CD14-positive monocyte (primary cell): Measurements from ENCODE around the gene RMDN3. TPM values are rescaled to one million over a fixed set of nuclear protein-coding genes. Genes with fewer than 3 reads are reported as not detected.

Source experiments
- DNase-seq, 3 donors: peaks; one replicate each; pipeline ENCODE4 v3.0.0-alpha.2; 2011 to 2022
- H2AFZ ChIP-seq: 2 replicates; pipeline ENCODE4 v1.6.0; 2012; ENCODE audit warnings: mild to moderate bottlenecking, low read depth, low read length, inconsistent platforms; ENCODE audit not compliant: insufficient read depth, poor library complexity, severe bottlenecking
- H3K27ac ChIP-seq, 2 donors: 1 replicate in 1 of 2; 2 replicates in 1 of 2; pipeline ENCODE4 v1.5.1; 2012 to 2013; ENCODE audit warnings: low read length in 2 of 2, control low read depth in 1 of 2, inconsistent platforms in 1 of 2, low read depth in 1 of 2, mild to moderate bottlenecking in 1 of 2
- H3K27me3 ChIP-seq, 2 donors: one replicate each; pipeline versions ENCODE4 v1.6.0 to v1.6.1; 2011 to 2013; ENCODE audit warnings: low read length in 2 of 2; ENCODE audit not compliant: control insufficient read depth in 2 of 2, insufficient read depth in 2 of 2
- H3K36me3 ChIP-seq, 2 donors: replicated peaks in 1 of 2; 1 replicate in 1 of 2; 2 replicates in 1 of 2; pipeline versions ENCODE4 v1.5.1 to v1.6.1; 2012 to 2013; ENCODE audit warnings: low read length in 2 of 2, control low read depth in 1 of 2, inconsistent platforms in 1 of 2, mild to moderate bottlenecking in 1 of 2; ENCODE audit not compliant: insufficient read depth in 2 of 2, control insufficient read depth in 1 of 2
- H3K4me1 ChIP-seq, 2 donors: 1 replicate in 1 of 2; 2 replicates in 1 of 2; pipeline versions ENCODE4 v1.5.1 to v1.6.1; 2012 to 2013; ENCODE audit warnings: low read length in 2 of 2, control low read depth in 1 of 2, inconsistent platforms in 1 of 2, mild to moderate bottlenecking in 1 of 2, moderate library complexity in 1 of 2; ENCODE audit not compliant: insufficient read depth in 2 of 2, control insufficient read depth in 1 of 2
- H3K4me2 ChIP-seq: replicated peaks from 2 replicates; pipeline ENCODE3; 2012; ENCODE audit warnings: low read length, moderate library complexity, mild to moderate bottlenecking; ENCODE audit not compliant: poor library complexity, severe bottlenecking; ENCODE audit errors: extremely low read depth
- H3K4me3 ChIP-seq, 3 experiments: fragments of 200-600 bp in 1 of 3; sonication (generic) in 1 of 3; replicated peaks in 1 of 3; 1 replicate in 2 of 3; 2 replicates in 1 of 3; pipeline ENCODE4 v1.5.1; 2011 to 2013; ENCODE audit warnings: low read length in 3 of 3, mild to moderate bottlenecking in 3 of 3, control low read depth in 2 of 3, low read depth in 2 of 3, inconsistent platforms in 1 of 3, moderate library complexity in 1 of 3
- H3K79me2 ChIP-seq: 2 replicates; pipeline ENCODE4 v1.6.0; 2012; ENCODE audit warnings: mild to moderate bottlenecking, control low read depth, inconsistent platforms, low read length, moderate library complexity; ENCODE audit not compliant: insufficient read depth
- H3K9ac ChIP-seq: 2 replicates; pipeline ENCODE4 v1.6.0; 2017; ENCODE audit warnings: low read length, mild to moderate bottlenecking; ENCODE audit not compliant: insufficient read depth, poor library complexity, severe bottlenecking
- H3K9me3 ChIP-seq, 2 donors: replicated peaks in 1 of 2; 1 replicate in 1 of 2; 2 replicates in 1 of 2; pipeline versions ENCODE4 v1.5.1 to v1.6.1; 2012 to 2013; ENCODE audit warnings: low read length in 2 of 2, control low read depth in 1 of 2; ENCODE audit not compliant: control insufficient read depth in 1 of 2, insufficient read depth in 1 of 2
- H4K20me1 ChIP-seq: 2 replicates; pipeline ENCODE4 v1.6.0; 2012; ENCODE audit warnings: mild to moderate bottlenecking, low read length, control low read depth, moderate library complexity; ENCODE audit not compliant: insufficient read depth
- H3K27ac Mint-ChIP-seq, 7 donors: one replicate each; pipeline ENCODE4 v1.8.0; 2020; ENCODE audit warnings: mild to moderate bottlenecking in 7 of 7, mixed read lengths in 7 of 7, moderate library complexity in 6 of 7, inconsistent platforms in 2 of 7
- H3K27me3 Mint-ChIP-seq, 3 donors: one replicate each; pipeline ENCODE4 v1.8.0; 2021 to 2022; ENCODE audit warnings: low read depth in 3 of 3, mild to moderate bottlenecking in 3 of 3, mixed read lengths in 3 of 3, moderate library complexity in 3 of 3, inconsistent platforms in 1 of 3
- H3K36me3 Mint-ChIP-seq, 2 donors: one replicate each; pipeline ENCODE4 v1.8.0; 2020; ENCODE audit warnings: mixed read lengths in 2 of 2, inconsistent platforms in 1 of 2, mild to moderate bottlenecking in 1 of 2
- H3K4me1 Mint-ChIP-seq: one replicate; pipeline ENCODE4 v1.8.0; 2020; ENCODE audit warnings: mild to moderate bottlenecking, mixed read lengths
- H3K4me3 Mint-ChIP-seq, 2 donors: one replicate each; pipeline ENCODE4 v1.8.0; 2020; ENCODE audit warnings: mild to moderate bottlenecking in 2 of 2, mixed read lengths in 2 of 2, moderate library complexity in 1 of 2
- H3K9me3 Mint-ChIP-seq, 7 donors: one replicate each; pipeline ENCODE4 v1.8.0; 2020 to 2022; ENCODE audit warnings: mixed read lengths in 7 of 7, mild to moderate bottlenecking in 6 of 7, moderate library complexity in 6 of 7, inconsistent platforms in 2 of 7
- WGBS: methylation state at CpG from one replicate; pipeline ENCODE4 v1.1.5; 2013; ENCODE audit warnings: missing lambda C conversion rate; ENCODE audit not compliant: insufficient coverage; 5-methylcytosine and 5-hydroxymethylcytosine counted together
- intact Hi-C, 2 donors: fragments of 100-400 bp; cut with micrococcal nuclease; formaldehyde crosslinking; loops; one replicate each; pipeline versions ENCODE4 v1.15.0 to v1.15.1; 2023
- polyA plus RNA-seq, 3 donors: library from polyadenylated mRNA; depleted of rRNA in 1 of 3; unstranded in 2 of 3; stranded (reverse) in 1 of 3; fragments of 300-500 nt in 2 of 3; fragments of >200 nt in 1 of 3; fragmentation: Illumina TruSeq in 2 of 3; gene quantifications; 1 replicate in 2 of 3; 2 replicates in 1 of 3; pipeline ENCODE4 v1.2.3, GENCODE V29; 2012 to 2021
- TF ChIP-seq, protein P1 (sequence below): fragments of 200-600 bp; IDR thresholded peaks from one replicate; pipeline ENCODE4 v1.8.0; 2022; ENCODE audit warnings: antibody characterized with exemption, mild to moderate bottlenecking

Gene RMDN3
- polyA plus RNA-seq, 3 donors = 9.8 to 13.5 (median 13.2) TPM

DNA sequence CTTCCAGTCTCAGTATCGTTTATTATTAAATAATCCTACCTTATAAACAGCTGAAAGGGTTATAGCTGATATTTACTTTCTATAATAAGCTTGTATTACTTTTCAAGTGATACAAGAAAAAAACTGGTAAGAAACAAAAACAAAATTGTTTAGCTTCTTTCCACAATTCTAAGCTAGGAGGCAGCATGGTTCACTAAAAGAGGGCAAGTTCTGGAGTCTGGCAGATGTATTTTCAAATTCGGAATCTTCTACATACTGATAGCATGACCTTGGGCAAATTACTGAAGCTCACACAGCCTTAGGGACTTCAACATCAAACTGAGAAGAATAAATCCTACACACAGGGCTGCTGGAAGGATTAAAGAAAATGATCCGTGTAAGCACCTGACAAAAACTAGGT is 30.1 kb upstream of the RMDN3 start:
- TF ChIP-seq, protein P1, sequence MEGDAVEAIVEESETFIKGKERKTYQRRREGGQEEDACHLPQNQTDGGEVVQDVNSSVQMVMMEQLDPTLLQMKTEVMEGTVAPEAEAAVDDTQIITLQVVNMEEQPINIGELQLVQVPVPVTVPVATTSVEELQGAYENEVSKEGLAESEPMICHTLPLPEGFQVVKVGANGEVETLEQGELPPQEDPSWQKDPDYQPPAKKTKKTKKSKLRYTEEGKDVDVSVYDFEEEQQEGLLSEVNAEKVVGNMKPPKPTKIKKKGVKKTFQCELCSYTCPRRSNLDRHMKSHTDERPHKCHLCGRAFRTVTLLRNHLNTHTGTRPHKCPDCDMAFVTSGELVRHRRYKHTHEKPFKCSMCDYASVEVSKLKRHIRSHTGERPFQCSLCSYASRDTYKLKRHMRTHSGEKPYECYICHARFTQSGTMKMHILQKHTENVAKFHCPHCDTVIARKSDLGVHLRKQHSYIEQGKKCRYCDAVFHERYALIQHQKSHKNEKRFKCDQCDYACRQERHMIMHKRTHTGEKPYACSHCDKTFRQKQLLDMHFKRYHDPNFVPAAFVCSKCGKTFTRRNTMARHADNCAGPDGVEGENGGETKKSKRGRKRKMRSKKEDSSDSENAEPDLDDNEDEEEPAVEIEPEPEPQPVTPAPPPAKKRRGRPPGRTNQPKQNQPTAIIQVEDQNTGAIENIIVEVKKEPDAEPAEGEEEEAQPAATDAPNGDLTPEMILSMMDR = no peak
- intact Hi-C loops = loop anchor here in 1 of 2 donors (10.0 kb wide), 1 partner anchor 100 kb away; no protein-coding TSS in a partner anchor
- Mint-ChIP-seq H3K9me3 (no peaks in the 10 kb centered on the region), H3K4me1 (peaks cover 26% of the 10 kb centered on the region), H3K4me3 (no peak overlapping the region), H3K27ac (no peak overlapping the region), H3K36me3 (peaks cover 16 to 28% of the 10 kb centered on the region in 2 donors), H3K27me3 (peaks cover 0 to 11% (median 2%) of the 10 kb centered on the region in 3 donors)
- Histone ChIP-seq H3K4me3 (no peak overlapping the region), H3K4me1 (peaks cover 14 to 21% of the 10 kb centered on the region in 2 donors), H2AFZ (no peak overlapping the region), H3K27ac (no peak overlapping the region), H3K79me2 (peaks cover 23% of the 10 kb centered on the region), H3K9ac (no peak overlapping the region), H3K36me3 (peaks cover 0 to 8% of the 10 kb centered on the region in 2 donors), H4K20me1 (peaks cover 68% of the 10 kb centered on the region), H3K4me2 (no peak overlapping the region), H3K27me3 (no peaks in the 10 kb centered on the region), H3K9me3 (no peaks in the 10 kb centered on the region)
- no CpG with 5 or more reads among the region's 3 CpGs for WGBS
- no peak for DNase-seq

DNA sequence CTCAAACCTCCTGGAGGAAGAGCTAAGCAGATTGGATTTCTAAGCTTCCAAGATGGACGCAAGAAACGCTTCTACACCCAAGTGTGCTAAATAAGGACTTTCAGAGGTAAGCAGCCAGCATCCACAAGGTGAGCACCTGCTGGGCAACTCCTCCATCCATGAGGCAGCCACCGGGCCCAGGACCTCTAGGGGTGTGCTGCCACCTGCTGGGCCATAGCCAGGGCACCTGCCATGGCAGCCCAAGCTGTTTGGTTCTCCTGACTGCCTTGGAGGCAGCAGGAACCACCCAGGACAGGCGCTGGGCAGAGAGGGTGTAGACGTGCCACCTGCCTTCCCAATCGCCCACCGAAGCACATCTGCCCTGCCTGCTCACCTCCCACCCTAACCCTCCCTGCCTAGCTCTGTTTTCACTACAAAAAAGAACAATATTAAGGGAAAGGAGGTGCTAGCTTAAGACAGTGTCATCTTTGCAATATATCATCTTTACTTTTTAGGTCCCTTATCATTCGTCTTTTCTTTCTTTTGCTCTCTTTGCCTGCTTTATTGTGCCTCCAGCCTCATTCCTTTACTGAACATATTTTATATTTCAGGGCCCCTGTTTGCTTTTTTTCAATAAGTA is 27.7 kb upstream of the RMDN3 start:
- H4K20me1 ChIP-seq = peaks cover 54% of the 10 kb centered on the region
- H3K9ac ChIP-seq = no peak overlapping the region
- peaks cover 18% of the 10 kb centered on the region for H3K79me2 ChIP-seq
- H3K27ac ChIP-seq = no peak overlapping the region
- H3K9me3 Mint-ChIP-seq = no peaks in the 10 kb centered on the region
- H3K4me3 Mint-ChIP-seq = no peak overlapping the region
- TF ChIP-seq, protein P1 = peak; percentile 79
- WGBS = 57% methylated on average over 3 of the region's 8 CpGs
- H3K27me3 Mint-ChIP-seq = peaks cover 0 to 11% (median 2%) of the 10 kb centered on the region in 3 donors
- peak; percentile 34 to 68 (median 61) for DNase-seq
- H2AFZ ChIP-seq = no peak overlapping the region
- peaks cover 14% of the 10 kb centered on the region for H3K4me1 Mint-ChIP-seq
- H3K4me2 ChIP-seq = no peak overlapping the region
- peaks cover 33 to 44% of the 10 kb centered on the region in 2 donors for H3K36me3 Mint-ChIP-seq
- H3K4me1 ChIP-seq = peaks cover 11% of the 10 kb centered on the region in 2 donors
- H3K4me3 ChIP-seq = no peak overlapping the region
- intact Hi-C loops = loop anchor here (5.0 to 10.0 kb wide), 3 partner anchors 35 to 105 kb away; no protein-coding TSS in a partner anchor
- H3K9me3 ChIP-seq = no peaks in the 10 kb centered on the region
- H3K27me3 ChIP-seq = no peaks in the 10 kb centered on the region
- no peak overlapping the region for H3K27ac Mint-ChIP-seq
- peaks cover 15 to 33% of the 10 kb centered on the region in 2 donors for H3K36me3 ChIP-seq
